OCI-LY7 (cell line): ENCODE results near the gene UNC50. TPM values are rescaled to one million over a fixed set of nuclear protein-coding genes. Genes with fewer than 3 reads are reported as not detected.

ENCODE experiments used
- BruUV-seq: library from RNA; stranded (reverse); fragments of 400-500 nt; replicated peaks from 2 replicates; lab custom pipeline; 2021; lab: Mats Ljungman, UMichigan
- CTCF ChIA-PET: fragments of 300-600 bp; sonication (Branson Sonifier 250); formaldehyde crosslinking; loops from one replicate; lab custom pipeline; 2022; ENCODE audit warnings: antibody characterized with exemption; ENCODE audit not compliant: unreplicated experiment; lab: Charles Lee
- POLR2A ChIA-PET: fragments of 300-600 bp; sonication (Branson Sonifier 250); formaldehyde crosslinking; loops from one replicate; lab custom pipeline; 2022; ENCODE audit warnings: antibody characterized with exemption; lab: Charles Lee
- DNase-seq: peaks from one replicate; pipeline ENCODE4 v3.0.0-alpha.2; 2015; ENCODE audit warnings: low spot score
- H2AFZ ChIP-seq: fragments of 200-600 bp; sonication (generic), shearing (Covaris generic); 2 replicates; pipeline ENCODE4 v1.6.1; 2014; ENCODE audit warnings: mild to moderate bottlenecking, antibody characterized with exemption, low read length, moderate library complexity
- H3K27ac ChIP-seq: fragments of 200-600 bp; sonication (generic); 2 replicates; pipeline ENCODE4 v1.5.1; 2014; ENCODE audit warnings: mixed run types, low read depth, mild to moderate bottlenecking, moderate library complexity, low read length, inconsistent platforms; ENCODE audit not compliant: poor library complexity, severe bottlenecking
- H3K36me3 ChIP-seq: fragments of 200-600 bp; sonication (generic); 2 replicates; pipeline ENCODE4 v1.6.1; 2014; ENCODE audit warnings: mild to moderate bottlenecking, antibody characterized with exemption, low read length, moderate library complexity, mixed read lengths; ENCODE audit not compliant: insufficient read depth
- H3K4me1 ChIP-seq: fragments of 200-600 bp; sonication (generic); 2 replicates; pipeline ENCODE4 v1.5.1; 2014; ENCODE audit warnings: mild to moderate bottlenecking, low read length; ENCODE audit not compliant: insufficient read depth, poor library complexity, severe bottlenecking
- H3K4me2 ChIP-seq: fragments of 200-600 bp; sonication (generic); 2 replicates; pipeline ENCODE4 v1.6.1; 2014; ENCODE audit warnings: mild to moderate bottlenecking, low read length
- H3K4me3 ChIP-seq: fragments of 200-600 bp; sonication (generic); 2 replicates; pipeline ENCODE4 v1.5.1; 2014; ENCODE audit warnings: mild to moderate bottlenecking, low read depth, low read length; ENCODE audit not compliant: poor library complexity, severe bottlenecking
- H3K79me2 ChIP-seq: fragments of 200-600 bp; sonication (generic); 2 replicates; pipeline ENCODE4 v1.6.1; 2016; ENCODE audit warnings: low read depth, mild to moderate bottlenecking, low read length, moderate library complexity, mixed read lengths; ENCODE audit not compliant: insufficient read depth
- H3K9me2 ChIP-seq: fragments of 200-600 bp; sonication (generic); 2 replicates; pipeline ENCODE4 v1.6.1; 2016; ENCODE audit warnings: mild to moderate bottlenecking, low read length, mixed read lengths; ENCODE audit not compliant: insufficient read depth
- H3K9me3 ChIP-seq: fragments of 200-600 bp; sonication (generic); 2 replicates; pipeline ENCODE4 v1.6.1; 2014; ENCODE audit warnings: mild to moderate bottlenecking, mixed run types, low read length, mixed read lengths
- H4K20me1 ChIP-seq: fragments of 200-600 bp; sonication (generic); 2 replicates; pipeline ENCODE4 v1.6.1; 2014; ENCODE audit warnings: mild to moderate bottlenecking, antibody characterized with exemption, low read length, moderate library complexity, mixed read lengths; ENCODE audit not compliant: insufficient read depth
- CTCF ChIP-seq: fragments of 200-600 bp; sonication (generic); conservative IDR thresholded peaks from 2 replicates; pipeline ENCODE4 v1.5.1; 2014; ENCODE audit warnings: mild to moderate bottlenecking, antibody characterized with exemption, low read length, moderate library complexity, mixed read lengths
- EZH2phosphoT487 ChIP-seq: fragments of 200-600 bp; sonication (generic); IDR thresholded peaks from 2 replicates; pipeline ENCODE4 v1.6.1; 2018; ENCODE audit warnings: low read depth, borderline replicate concordance, mild to moderate bottlenecking, mixed run types, antibody characterized with exemption, low read length, moderate library complexity, mixed read lengths
- intact Hi-C: fragments of 100-400 bp; cut with micrococcal nuclease; formaldehyde crosslinking; loops from one replicate; pipeline ENCODE4 v1.10.0; 2022; ENCODE audit not compliant: unreplicated experiment
- total RNA-seq, 2 experiments: library from RNA; depleted of rRNA in 1 of 2; stranded (reverse); fragments of >200 nt in 1 of 2; shearing (Covaris generic) in 1 of 2; gene quantifications; 2 replicates each; pipeline ENCODE4 v1.2.3, GENCODE V29; 2014 to 2022

Gene UNC50
- total RNA-seq, 2 experiments from 2014 or later, result 24.4 to 33.3 TPM

- Histone ChIP-seq H2AFZ (no peak overlapping the region), H4K20me1 (no peaks in the 10 kb centered on the region), H3K9me2 (no peaks in the 10 kb centered on the region), H3K27ac (no peak overlapping the region), H3K4me1 (no peaks in the 10 kb centered on the region), H3K4me2 (no peak overlapping the region), H3K4me3 (no peak overlapping the region), H3K36me3 (0 out of 2 replicates have a peak, but pooled peaks cover 2% of the 10 kb centered on the region), H3K79me2 (no peaks in the 10 kb centered on the region), H3K9me3 (peaks cover 2% of the 10 kb centered on the region; the same call in 1 of the 2 replicates)
- ChIA-PET CTCF (no interaction called here), POLR2A (no interaction called here)
- BruUV-seq, result no TSS peak
- intact Hi-C loops, result no loop called here
- DNase-seq, result no peak
- TF ChIP-seq EZH2phosphoT487 (no peak), CTCF (no peak)
Measured at GRCh38 chr2:98665677-98666076, 57.3 kb downstream of the UNC50 start.

Other genes starting within 250 kb of the UNC50 start
- 14.3 and 28.5 TPM in 2 replicates for gene INPP4A, start 163.7 kb upstream of the UNC50 start, total RNA-seq (2014; rRNA removed; shearing (Covaris generic))
- 27.5 and 28.6 TPM in 2 replicates for gene INPP4A, start 163.7 kb upstream of the UNC50 start, total RNA-seq (2022)
- gene COA5, start 77 bp upstream of the UNC50 start, total RNA-seq (2014; rRNA removed; shearing (Covaris generic)), result 40.0 and 50.1 TPM in 2 replicates
- gene COA5, start 77 bp upstream of the UNC50 start, total RNA-seq (2022), result 32.8 and 33.6 TPM in 2 replicates
- gene MGAT4A, start 122.5 kb downstream of the UNC50 start, total RNA-seq (2014; rRNA removed; shearing (Covaris generic)), result 7.7 and 10.1 TPM in 2 replicates
- 9.5 and 15.4 TPM in 2 replicates for gene MGAT4A, start 122.5 kb downstream of the UNC50 start, total RNA-seq (2022)